CD1c-positive myeloid dendritic cell (primary cell): ENCODE measurements around the gene SIK3.
"Not testable (repeated sequence)": the region's sequence is repeated elsewhere in the genome, so short reads cannot be mapped to it uniquely, and the experiment has no call there.

Experiments
- DNase-seq: peaks from one replicate; pipeline ENCODE4 v3.0.0-alpha.2; 2016; ENCODE audit errors: extremely low spot score

The SIK3 gene

GRCh38 chr11:117045956-117046355, 52.3 kb downstream of the SIK3 start:
- DNase-seq: no peak

- DNase-seq: no peak
Observed at GRCh38 chr11:117045196-117045595, 53.0 kb downstream of the SIK3 start.

GRCh38 chr11:117044287-117045035, 53.8 kb downstream of the SIK3 start:
- no peak for DNase-seq

DNA sequence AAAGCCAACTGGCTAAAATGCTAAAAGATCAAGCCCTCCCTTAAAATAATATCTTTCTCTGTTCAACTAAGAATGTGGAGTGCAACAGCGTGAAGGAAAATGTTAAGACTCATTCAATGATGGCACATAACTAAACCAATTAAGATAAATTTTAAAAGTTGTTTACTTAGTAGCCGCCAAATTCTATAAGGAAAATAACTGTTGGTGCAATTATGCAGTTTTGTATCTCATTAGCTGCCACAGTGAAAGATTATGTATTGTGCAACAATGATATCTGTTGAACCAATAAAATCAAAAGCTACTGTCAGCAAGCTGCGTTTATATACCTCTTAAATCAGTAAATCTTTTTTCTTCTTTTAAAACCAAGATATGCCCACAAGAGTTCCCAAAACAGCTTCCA, 55.5 kb downstream of the SIK3 start:
- DNase-seq: no peak

- DNase-seq: peak; percentile 27
Observed at GRCh38 chr11:117039900-117040299, 58.3 kb downstream of the SIK3 start.

- no peak for DNase-seq
Observed at GRCh38 chr11:117039270-117039669, 59.0 kb downstream of the SIK3 start.

DNA sequence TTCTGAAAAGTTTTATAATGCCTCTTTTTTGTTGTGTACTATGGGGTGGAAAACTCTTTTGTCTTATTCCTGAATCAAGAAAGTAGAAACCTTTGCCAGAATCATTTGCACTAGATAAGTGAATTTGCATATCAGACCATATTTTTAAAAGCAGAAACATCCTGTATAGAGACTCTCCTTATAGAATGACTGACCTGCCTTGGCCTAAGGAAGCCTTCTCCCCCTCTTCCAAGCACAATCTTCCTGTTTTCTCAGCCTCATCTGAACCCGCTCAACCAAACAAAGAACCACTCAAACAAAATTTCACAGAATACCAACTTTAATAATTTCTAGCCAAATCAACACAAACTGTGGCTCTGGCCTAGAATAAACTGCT, 60.3 kb downstream of the SIK3 start:
- no peak for DNase-seq

- DNase-seq: no peak
Observed at GRCh38 chr11:117037279-117037974, 60.8 kb downstream of the SIK3 start.

GRCh38 chr11:117034901-117035300, 63.3 kb downstream of the SIK3 start:
- DNase-seq: no peak

DNA sequence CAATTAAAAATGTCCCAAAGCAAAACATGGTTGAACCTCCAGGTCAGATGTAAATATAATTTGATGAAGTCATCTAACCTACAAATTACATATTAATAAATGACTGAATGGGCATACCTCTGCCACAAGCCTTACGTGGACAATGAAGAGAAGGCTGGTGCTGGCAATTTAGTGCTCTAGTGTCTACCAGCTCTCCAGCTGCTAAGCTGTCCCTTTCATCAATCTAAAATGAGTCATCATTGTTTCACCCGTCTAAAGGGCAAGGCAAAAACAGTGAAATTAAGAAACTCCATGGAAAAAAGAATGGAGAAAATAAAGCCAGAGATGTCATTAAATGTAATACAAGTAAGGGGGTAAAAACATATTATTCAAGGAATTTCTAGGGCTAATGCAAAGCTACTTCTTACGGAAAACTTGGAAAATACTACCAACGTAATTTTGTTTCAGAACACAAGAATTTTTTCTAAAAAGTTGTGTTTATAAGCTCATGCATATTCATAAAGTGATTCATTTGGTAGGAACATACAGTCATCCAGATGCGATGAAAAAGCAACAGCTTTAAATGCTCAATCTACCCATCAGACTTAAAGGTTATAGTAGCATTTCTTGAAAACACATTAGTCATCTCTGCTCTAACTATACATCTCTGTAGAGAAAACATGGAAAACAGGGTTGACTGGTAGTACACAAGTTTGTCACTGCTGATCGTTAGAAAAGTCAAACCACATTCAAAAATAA, 71.5 kb downstream of the SIK3 start:
- DNase-seq: no peak

- not testable (repeated sequence) for DNase-seq
Observed at GRCh38 chr11:117023707-117024106, 74.5 kb downstream of the SIK3 start.

DNA sequence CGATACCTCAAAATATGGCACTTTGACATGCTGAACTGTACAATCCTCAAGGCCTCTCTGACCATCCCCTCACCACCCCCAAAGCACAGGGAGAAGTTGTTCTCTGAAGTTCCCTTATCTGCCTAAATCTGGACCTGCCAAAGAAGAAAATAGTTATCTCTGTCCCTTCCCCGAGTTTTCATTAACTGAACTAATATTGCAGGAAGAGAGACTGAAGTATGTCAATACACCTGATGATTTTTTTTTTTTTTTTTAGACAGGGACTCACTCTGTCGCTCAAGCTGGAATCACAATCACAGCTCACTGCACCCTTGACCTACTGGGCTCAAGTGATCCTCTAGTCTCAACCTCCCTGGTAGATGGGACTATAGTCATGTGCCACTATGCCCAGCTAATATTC, 75.0 kb downstream of the SIK3 start:
- no peak for DNase-seq

- DNase-seq: no peak
Observed at GRCh38 chr11:117022526-117022925, 75.7 kb downstream of the SIK3 start.

- no peak for DNase-seq
Observed at GRCh38 chr11:117020869-117021564, 77.2 kb downstream of the SIK3 start.

DNA sequence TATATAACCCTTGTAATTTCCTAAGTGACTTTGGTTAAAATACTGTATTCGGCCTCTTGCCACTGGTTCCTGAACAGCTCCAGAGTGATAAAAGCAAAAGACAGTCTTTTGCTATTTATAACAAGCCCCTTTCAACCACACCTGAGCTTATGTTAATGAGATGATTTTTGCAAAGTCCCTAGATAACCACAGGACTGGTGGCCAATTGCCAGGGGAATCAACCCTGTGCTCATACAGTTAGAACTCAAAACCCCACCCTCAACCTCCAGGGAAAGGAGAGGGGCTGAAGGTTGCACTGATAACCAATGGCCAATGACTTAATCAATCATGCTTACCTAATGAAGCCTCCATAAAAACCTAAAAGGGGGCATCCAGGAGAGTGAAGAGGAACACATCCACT, 77.9 kb downstream of the SIK3 start:
- no peak for DNase-seq

GRCh38 chr11:117019871-117020270, 78.4 kb downstream of the SIK3 start:
- no peak for DNase-seq

DNA sequence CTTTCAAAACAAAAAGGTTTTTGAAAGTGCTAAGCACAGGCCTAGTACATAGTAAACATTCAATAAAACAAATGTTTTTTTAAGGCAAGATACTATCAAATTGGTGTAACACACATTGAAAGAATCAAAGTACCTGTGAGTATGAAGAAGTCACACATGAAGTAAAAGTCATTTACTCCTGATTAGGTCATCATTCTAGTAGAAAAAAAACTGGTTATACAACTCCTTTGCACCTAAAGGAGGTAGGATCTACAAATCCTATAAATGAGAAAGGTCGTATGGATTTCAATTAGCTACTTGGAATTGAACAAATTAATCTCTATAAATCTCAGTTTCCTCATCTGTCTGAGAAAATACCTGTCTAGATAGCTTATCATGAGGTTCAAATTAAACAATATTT, 80.8 kb downstream of the SIK3 start:
- DNase-seq: no peak

DNA sequence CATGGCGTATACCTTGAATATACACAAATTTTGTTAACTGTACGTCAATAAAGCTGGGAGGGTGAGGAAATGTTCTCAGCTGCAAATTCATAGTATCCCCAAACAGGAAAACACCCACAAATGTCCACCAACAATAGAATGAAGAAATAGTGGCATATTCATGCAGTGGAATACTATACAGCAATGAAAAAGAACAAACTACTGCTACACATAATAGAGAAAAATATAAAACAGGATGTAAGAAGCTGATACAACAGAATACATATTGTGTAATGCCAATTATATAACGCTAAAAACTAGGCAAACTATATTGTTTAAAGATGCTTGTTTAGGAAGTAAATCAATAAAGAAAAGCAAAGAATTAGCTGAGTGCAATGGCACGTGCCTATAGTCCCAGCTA, 81.5 kb downstream of the SIK3 start:
- no peak for DNase-seq

- no peak for DNase-seq
Observed at GRCh38 chr11:117016246-117016645, 82.0 kb downstream of the SIK3 start.

- DNase-seq: no peak
Observed at GRCh38 chr11:117011541-117011898, 86.7 kb downstream of the SIK3 start.

GRCh38 chr11:117010808-117011540, 87.3 kb downstream of the SIK3 start:
- DNase-seq: peak; percentile 36
